AG08395 (cell line): Measurements from ENCODE around the gene KLF15.
"Not testable (repeated sequence)": the region's sequence is repeated elsewhere in the genome, so short reads cannot be mapped to it uniquely, and the experiment has no call there.

Experiments used
- DNase-seq: peaks from one replicate; pipeline ENCODE4 v3.0.0; 2012; ENCODE audit warnings: mixed read lengths, low spot score

KLF15 gene

GRCh38 chr3:126346466-126346865, 10.7 kb downstream of the KLF15 start:
- DNase-seq: no peak

DNA sequence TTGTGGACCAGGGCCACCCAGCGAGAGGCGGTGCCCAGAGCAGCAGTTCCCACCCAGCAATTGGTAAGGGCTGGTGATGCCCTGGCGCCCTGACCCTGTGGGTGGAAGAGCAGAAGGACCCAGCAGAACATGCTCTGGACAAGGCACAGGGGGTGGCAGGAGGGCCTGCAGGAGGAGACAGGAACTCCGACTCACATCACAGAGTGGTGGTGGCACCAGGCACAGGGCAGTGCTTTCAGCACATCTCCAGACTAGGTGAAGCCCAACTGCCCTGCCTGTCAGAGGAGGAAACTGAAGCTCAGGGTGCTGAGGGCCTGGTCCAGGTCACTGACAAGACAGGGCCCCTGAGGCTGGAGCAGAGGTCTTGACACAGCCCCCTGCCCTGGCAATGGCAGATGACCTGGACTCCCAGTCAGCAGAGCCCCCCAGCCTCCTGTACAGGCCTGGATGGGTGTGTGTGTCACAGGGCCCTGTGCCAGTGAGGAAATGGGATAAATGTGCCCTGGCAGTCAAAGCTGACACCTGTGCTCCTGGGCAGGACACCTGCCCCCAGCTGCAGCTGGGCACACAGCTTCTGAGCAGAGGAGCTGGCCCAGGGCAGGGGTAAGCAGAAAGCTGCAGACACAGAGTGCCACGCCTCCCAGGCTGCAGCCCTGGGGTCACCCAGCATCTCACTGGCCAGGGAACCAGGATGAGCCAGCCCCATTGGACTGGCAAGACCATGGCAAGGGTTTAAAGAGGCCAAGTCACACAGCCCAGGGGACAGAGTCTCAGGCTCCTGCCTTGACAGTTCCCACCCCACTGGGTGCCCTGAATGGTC, 11.4 kb downstream of the KLF15 start:
- DNase-seq: no peak

GRCh38 chr3:126345231-126345630, 12.0 kb downstream of the KLF15 start:
- DNase-seq: no peak

- DNase-seq: no peak
Observed at GRCh38 chr3:126344380-126345041, 12.7 kb downstream of the KLF15 start.

DNA sequence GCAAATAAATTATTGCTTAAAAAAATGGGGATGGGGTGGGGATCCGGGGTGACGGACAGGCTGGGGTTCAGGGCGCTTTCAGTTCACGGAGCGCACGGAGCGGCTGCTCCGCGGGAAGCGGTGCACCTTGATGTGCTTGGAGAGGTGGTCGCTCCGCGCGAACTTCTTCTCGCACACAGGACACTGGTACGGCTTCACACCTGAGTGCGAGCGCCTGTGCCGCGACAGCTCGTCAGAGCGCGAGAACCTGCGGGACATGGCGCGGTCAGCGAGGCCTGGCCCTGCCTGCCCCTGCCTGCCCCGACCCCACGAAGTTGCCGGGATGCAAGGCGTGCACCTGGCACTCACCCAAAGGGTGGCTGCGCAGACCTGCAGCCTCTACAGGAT, 13.6 kb downstream of the KLF15 start:
- no peak for DNase-seq

DNA sequence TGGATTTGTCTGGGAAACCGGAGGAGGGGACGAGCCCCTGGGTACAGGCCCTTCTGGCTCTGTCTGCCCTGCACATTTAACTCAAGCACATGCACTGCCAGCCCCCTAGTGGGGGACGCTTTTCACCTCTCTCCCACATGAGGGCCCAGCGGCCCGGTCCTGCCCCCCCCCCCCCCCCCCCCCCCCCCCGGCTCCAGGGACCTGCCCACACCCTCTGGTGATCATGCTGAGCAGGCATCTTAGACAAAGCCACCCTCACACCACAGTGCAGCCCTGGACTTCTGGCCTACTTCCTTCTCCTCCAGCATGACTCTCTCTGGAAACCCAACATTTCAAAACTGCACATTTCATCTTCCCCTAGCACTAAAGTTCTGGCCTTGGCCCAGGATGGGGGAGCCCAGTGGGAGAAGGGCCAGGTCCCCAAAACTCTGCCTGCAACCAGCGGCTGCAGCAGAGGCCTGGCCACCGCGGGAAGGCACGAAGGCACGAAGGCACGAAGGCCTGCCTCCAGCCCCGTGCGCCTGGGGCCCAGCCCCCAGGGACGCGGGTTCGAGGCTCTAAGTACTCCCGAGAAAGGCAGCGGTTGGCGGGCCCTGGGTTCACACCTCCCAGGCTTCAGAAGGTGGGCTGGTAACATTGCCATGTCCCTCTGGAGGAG, 14.1 kb downstream of the KLF15 start:
- DNase-seq: no peak

DNA sequence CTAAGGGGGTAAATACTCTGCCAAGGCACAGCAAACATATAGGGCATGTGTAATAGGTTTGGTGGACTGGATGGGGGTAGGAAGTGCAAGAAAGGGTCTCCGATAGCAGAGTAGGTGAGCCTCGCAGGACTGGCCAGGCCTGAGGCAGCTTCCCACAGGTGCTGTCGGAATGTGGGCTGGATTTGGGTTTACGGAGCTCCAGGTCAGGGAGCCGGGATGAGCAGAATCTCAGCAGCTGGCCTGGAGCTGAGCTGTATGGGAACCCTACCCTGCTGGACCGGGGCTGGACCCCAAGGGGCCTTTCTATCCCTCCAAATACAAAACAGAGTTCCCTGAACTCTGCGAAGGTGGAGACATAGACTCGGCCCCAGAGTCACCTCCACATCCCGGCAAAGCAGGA, 15.0 kb downstream of the KLF15 start:
- no peak for DNase-seq

DNA sequence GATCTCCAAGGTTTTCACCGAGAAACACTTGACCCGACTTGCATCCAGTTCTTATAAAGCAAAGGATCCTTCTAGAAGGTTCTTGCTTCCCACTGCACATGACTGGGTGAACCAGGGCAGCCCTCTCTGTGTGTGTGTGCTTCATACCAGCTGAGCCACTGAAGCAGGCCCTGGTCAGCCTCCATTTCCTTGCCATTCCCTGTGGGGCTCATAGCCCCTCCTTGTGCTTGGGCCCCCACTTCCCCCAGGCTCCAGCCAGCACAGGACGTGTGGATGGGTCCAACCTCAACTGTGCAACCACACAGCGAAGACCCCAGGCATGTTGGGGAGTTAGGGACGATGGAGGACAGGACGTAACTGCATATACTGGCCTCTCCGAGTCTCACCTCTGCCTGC, 15.5 kb downstream of the KLF15 start:
- no peak for DNase-seq

DNA sequence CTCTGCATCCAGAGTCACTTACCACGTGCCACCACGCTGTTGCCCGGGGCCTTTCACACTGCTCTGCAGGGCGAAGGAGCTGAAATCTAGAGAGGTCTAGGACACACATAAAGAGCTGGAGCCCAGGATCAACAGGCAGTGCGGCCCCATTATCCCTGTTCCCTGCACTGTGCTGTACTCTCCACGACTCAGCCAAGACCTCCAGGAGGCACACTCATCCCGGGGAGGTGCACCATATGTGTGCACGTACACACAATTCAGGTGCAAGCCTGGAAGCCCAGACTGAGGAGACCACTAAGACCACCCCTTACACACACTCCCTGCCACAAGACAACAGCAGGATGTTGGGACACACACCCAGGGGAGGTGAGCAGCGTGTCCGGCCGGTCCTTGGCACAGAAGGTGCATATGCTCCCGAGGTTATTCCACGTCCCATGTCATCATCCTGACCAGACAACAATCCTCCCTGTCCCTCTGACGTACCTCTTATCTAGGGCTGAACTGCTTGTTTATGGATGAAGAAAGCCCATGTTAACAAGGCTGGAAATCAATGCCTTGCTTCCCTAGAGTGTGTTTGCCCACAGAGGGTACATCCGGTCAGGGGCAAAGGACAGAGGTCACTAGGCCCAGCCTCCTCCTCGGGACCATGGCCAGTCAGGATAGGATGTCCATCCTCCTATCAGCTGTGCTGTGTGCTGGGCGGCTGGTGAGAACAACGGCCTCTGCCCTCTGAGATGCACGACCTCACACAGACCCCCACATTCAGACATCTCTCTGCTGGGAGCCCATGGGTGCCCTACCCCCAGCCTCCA, 16.1 kb downstream of the KLF15 start:
- no peak for DNase-seq

DNA sequence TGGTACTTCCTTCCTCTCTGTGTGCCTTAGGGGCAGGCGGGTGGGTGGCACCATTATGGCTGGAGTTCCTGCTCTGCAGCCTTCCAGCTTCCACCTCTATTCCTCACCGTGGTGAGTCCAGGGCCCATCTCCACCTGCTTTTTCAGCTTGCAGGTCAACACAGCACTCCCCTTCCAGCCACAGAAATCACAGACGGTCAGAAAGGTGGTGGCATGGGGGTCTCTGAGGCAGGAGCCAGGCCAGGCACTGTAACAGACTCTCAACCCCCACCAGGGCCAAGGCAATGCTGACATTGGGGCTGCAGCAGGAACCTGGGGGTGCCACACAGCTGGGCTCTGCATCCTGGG, 16.6 kb downstream of the KLF15 start:
- DNase-seq: no peak

- DNase-seq: peak; percentile 65
Observed at GRCh38 chr3:126340081-126340511, 17.1 kb downstream of the KLF15 start.

- no peak for DNase-seq
Observed at GRCh38 chr3:126339466-126339865, 17.7 kb downstream of the KLF15 start.

- no peak for DNase-seq
Observed at GRCh38 chr3:126338790-126339288, 18.4 kb downstream of the KLF15 start.

GRCh38 chr3:126337980-126338651, 19.1 kb downstream of the KLF15 start:
- no peak for DNase-seq

DNA sequence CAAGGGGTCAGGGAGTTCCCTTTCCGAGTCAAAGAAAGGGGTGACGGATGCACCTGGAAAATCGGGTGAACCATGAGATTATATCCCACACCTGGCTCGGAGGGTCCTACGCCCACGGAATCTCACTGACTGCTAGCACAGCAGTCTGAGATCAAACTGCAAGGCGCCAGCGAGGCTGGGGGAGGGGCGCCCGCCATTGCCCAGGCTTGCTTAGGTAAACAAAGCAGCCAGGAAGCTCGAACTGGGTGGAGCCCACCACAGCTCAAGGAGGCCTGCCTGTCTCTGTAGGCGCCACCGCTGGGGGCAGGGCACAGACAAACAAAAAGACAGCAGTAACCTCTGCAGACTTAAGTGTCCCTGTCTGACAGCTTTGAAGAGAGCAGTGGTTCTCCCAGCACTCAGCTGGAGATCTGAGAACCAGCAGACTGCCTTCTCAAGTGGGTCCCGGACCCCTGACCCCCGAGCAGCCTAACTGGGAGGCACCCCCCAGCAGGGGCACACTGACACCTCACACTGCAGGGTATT, 25.3 kb downstream of the KLF15 start:
- DNase-seq: not testable (repeated sequence)

DNA sequence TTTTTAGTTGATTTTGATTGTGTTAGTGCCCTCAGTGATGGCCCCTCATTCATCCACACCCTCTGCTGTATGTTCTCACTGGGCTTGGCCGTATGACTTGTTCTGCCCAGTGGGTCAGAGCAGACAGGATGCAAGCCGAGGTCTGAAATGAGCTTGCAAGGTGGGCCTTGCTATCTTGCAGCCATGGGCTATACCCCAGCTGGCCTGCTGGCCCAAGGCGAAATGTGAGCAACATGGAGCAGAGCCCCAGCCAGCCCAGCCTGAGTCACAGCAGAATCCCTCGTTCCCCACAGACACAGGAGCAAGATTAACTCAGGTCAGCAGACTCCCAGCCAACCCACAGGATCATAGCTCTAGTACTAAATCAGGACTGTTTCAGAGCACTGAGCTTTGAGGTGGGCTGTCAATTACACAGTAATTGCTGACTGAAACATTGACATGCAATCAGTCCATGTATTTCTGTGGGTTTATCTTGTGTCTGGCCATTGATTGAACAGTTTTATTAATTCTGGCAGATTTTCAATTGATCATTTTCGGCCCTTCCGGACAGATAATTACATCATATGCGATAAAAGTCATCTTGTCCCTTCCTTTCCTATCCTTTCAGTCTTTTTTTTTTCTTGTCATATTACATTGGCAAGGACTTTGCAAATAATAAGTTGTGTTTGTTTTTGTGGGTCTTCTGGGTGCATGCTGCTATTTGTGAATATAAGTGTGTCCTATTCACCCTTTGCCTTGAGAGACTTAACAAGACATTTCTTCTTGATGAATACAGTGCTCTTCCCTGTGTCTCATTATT, 27.1 kb downstream of the KLF15 start:
- no peak for DNase-seq

GRCh38 chr3:126326629-126327028, 30.6 kb downstream of the KLF15 start:
- no peak for DNase-seq

DNA sequence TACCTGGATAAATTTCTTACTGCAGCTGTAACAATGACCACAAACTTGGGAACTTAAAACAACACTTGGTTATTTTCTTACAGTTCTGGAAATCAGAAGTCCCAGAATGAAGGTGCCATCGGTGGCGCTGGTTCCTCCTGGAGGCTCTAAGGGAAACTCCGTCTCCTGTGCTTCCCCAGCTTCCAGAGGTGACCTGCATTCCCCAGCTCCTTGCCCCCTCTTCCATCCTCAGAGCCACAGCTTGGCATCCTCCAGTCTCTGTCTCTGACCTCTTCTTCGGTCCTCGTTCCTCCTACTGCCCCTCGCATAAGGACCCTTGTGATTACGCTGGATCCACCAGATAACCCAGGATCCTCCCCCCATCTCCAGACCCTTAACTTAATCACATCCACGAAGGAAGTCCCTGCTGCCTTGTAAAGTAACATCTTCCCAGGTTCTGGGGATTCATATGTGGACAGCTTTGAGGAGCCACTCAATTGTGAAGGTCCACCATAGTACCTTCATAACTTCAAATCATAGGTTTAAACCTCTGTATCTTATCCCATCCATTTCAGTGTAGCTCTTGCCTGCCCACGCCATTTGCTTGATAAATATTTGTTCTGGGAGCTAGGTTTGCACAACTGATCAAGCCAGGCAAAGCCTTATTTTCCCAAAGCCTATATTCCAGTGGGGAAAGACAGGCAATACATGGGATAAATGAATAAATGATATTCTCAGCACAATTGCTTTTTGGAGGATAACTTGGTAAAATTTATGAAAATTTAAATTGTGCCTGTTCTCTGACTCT, 34.8 kb downstream of the KLF15 start:
- no peak for DNase-seq

GRCh38 chr3:126321490-126321889, 35.7 kb downstream of the KLF15 start:
- DNase-seq: no peak
